HG03045 (cell line): Measurements from ENCODE around the gene PKLR.
"Not testable (repeated sequence)": the region's sequence is repeated elsewhere in the genome, so short reads cannot be mapped to it uniquely, and the experiment has no call there.

ENCODE experiments used
- ATAC-seq: cut with Tn5 transposase; IDR thresholded peaks from one replicate; pipeline ENCODE4 v1.9.1; 2021; ENCODE audit warnings: mild to moderate bottlenecking, moderate library complexity; ENCODE audit not compliant: unreplicated experiment

Gene PKLR

GRCh38 chr1:155301342-155301841, at the start of gene PKLR:
TSS of gene PKLR (minus strand) at chr1:155301438. CDS start at chr1:155301395, 43 bp downstream.
- ATAC-seq, result no peak

DNA sequence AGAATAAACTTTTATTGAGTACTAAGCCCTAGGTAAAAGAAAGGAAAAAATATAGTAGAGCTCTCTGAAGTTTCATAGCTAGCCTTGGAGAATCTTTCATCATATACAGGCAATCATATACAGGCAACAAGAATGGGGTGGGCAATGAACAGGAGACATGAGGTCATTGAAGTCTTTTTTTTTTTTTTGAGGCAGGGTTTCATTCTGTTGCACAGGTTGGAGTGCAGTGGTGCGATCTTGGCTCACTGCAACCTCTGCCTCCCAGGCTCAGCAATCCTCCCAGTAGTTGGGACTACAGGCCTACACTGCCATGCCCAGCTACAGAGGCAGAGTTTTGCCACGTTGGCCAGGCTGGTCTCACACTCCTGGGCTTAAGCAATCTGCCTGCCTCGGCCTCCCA, 41.6 kb upstream of the PKLR start:
- no peak for ATAC-seq

GRCh38 chr1:155339515-155340097, 38.4 kb upstream of the PKLR start:
- no peak for ATAC-seq

DNA sequence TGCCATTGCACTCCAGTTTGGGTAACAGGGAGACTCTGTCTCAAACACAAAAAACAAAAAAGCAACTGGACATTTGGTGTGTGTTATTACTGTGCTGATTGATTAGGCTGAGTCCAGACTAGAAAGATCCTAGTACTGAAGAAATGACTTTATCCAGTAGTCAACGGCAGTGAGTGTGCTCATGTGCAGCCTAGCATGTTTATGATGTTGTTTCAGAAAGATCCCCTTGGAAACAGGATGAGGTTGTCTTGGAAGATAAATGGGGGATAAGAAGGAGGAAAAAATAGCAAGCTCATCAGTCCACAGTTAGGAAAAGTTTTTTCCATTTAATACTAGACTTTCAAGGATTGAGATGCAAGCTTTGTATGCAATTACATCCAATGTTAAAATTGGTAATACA, 33.7 kb upstream of the PKLR start:
- ATAC-seq, result no peak

- no peak for ATAC-seq
These were observed 28.9 kb upstream of the PKLR start for GRCh38 chr1:155329980-155330598.

DNA sequence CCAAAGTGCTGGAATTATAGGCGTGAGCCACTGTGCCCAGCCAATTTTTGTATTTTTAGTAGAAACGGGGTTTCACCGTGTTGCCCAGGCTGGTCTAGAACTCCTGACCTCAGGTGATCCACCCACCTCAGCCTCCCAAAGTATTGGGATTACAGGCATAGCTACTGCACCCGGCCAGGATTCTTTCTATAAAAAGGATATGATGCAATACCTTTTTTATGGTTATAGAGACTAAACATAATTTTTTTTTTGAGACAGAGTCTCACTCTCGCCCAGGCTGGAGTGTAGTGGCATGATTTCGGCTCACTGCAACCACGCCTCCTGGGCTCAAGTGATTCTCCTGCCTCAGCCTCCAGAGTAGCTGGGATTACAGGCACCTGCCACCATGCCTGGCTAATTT, 27.6 kb upstream of the PKLR start:
- ATAC-seq, result not testable (repeated sequence)

DNA sequence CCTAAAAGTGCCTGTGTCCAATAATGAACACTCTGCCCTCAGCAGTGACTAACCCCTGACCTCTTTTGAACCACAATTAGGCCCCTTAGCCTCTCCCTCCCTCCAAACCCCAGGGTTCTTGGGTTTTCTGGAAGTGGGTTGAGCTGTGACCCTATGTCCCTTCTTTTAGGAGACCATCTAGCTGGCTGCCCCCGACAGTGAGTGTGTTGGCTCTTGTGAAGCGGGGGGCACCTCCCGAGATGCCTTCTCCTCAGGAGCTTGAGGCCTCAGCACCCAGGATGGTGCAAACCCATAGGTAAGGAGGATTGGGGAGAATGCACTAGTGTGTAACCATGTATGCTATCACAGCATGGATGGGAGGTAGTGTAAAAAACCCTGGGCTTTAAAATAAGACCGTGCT, 26.7 kb upstream of the PKLR start:
- no peak for ATAC-seq

DNA sequence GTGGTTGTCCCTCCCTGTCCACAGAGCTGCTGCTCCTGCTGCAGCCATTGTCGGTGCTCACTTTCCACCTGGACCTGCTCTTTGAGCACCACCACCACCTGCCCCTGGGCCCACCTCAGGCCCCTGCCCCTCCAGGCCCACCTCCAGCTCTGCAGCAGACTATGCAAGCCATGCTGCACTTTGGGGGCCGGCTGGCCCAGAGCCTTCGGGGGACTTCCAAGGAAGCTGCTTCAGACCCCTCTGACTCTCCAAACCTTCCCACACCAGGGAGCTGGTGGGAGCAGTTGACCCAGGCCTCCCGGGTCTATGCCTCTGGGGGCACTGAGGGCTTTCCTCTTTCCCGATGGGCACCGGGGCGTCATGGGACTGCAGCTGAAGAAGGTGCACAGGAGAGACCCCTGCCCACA, 25.4 kb upstream of the PKLR start:
- ATAC-seq, result no peak

- no peak for ATAC-seq
These were observed 24.8 kb upstream of the PKLR start for GRCh38 chr1:155326020-155326526.

DNA sequence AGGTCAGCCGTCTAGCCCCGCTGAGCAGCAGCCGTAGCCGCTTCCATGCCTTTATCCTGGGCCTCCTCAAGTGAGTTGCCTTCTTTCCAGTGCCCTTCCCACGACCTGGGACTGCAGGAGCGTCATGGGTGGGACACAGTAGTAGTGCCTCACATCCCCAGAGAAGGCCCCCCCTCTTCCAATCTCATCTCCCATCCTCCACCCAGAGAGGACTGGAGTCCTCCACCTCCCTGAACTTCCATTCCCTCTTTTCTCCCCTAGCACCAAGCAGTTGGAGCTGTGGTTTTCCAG, 24.3 kb upstream of the PKLR start:
- no peak for ATAC-seq

DNA sequence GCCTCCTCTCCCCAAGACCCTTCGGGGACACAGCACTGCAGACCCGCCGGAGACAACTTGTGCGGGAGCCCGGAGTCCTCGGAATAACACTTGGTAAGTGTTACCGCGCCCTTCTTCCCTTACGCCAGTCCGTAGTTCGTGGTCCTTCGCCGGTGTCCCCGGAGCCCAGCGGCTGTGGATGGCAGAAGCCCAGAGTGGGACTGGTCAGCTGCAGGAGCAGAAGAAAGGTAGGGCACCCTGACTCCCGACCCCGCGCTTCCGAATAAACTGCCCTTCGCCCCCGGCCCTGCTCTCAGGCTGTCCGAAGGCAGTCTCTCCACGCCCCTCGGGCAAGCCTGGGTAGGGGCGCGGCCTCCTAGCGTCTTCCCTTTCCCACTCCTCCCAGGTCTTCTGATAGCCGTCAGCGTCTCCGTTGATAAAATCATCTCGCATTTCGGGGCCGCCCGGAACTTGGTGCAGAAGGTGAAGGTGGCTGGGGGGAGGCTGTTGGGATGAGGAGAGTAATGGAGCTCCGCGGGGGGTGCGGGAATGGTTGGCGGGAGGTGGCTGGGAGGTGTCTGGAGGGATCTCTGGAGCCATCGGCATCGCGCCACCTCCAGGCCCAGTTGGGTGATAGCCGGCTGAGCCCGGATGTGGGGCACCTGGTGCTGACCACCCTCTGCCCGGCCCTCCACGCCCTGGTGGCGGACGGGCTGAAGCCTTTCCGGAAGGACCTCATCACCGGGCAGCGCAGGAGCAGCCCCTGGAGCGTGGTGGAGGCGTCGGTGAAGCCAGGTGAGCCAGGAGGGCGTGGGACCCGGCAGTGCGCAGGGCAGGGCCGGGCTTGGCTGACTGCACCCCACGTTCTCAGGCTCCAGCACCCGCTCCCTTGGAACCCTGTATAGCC, 23.7 kb upstream of the PKLR start:
- ATAC-seq, result peak; percentile 1

DNA sequence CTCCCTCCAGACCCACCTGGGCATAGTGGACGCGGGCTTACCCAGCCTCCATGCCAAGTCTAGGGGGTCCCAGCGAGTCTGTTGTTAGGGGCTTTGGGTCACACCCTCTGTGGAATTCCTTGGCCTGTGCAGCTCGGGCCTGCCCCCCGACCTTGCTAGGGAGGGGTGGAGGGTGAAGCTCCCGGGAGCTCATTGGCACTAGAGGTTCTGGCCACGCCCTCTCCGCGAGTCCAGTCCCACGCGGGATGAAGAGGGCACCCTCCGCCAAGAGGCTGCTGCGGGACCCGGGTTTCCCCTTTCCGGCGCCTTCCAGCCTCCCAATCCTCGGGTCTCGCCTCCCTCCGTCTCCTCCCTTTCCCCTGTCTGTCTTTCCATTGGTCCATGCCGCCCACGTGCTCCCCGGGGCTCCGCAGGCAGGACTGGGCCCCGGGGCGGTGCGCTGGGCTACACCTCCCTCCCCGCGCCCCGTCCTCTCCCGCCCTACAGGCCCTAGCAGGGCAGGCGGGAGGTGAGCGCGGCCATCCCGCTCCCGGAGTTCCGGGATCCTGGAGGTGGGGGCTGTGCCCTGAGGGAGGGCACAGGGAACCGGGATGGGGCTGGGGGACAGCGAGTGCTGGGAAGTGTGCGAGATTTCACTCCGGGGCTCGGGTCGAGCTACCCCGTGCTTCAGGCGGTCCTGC, 22.9 kb upstream of the PKLR start:
- ATAC-seq, result peak; percentile 65

- ATAC-seq, result peak; percentile 43
These were observed 22.4 kb upstream of the PKLR start for GRCh38 chr1:155323729-155324036.

GRCh38 chr1:155322953-155323728, 21.9 kb upstream of the PKLR start:
- peak; percentile 43 for ATAC-seq

DNA sequence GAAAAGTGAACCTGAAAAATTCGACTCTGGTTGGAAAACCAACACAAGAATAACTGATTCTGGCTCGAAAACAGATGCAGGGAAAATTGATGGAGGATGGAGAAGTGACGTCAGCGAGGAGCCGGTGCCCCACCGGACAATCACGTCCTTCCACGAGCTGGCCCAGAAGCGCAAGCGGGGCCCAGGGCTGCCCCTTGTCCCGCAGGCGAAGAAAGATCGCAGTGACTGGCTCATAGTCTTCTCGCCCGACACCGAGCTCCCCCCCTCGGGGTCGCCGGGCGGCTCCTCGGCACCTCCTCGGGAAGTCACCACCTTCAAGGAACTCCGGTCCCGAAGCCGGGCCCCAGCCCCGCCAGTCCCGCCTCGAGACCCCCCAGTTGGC, 21.3 kb upstream of the PKLR start:
- no peak for ATAC-seq

- ATAC-seq, result no peak
These were observed 20.6 kb upstream of the PKLR start for GRCh38 chr1:155321639-155322503.

DNA sequence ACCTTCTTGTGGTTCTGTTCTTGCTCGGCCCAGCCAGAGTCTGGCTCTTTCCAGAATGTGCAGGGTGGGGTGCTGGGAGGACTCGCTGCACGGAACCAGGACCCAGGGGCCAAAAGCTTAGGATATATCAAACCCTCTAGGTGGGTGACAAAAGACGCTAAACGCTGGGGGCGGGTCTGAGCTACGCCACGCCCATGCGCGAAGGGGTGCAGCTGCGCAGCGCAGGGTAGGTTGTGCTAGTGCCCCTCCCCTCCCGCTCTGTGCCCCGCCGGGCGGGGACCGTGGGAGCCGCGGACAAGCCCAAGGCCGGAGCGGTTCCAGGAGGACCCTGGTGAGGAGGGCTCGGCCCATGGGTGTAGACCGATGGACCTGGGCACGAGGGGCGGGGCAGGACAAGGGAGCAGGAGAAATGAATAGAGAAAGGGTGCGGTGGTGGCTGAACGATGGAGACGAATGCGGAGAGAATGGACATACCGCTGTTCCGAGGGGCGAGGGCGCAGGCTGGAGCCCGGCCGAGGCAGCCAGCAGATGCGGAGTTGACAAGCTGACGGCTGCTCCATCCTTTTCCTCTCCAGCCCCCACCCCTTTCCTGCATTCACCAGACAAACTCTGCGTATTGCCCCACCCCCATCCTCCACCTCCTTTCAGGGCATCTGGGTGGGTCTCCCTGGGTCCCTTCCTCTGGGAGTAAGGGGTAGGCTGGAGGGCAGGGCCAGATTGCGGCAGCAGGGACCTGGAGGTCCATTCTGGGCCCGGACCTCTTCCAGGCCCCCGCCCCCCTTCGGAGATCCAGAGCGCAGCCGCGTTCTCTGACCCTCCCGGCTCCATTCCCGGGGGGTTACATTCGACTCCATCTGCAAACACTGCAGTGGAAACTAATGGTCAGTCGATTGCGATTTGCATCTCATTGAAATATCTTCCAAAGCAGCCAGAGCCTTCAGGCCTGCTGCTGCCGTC, 19.7 kb upstream of the PKLR start, which contains the start of gene RUSC1:
Gene RUSC1 (plus strand): TSS at position 234 of the 957 bp plus-strand sequence. CDS start 880 bp downstream, outside the sequence.
- no peak for ATAC-seq

- no peak for ATAC-seq
These were observed 19.0 kb upstream of the PKLR start for GRCh38 chr1:155320252-155320651.
